TTC549 (cell line): ENCODE data around the gene CNPPD1.

Experiments used
- FAIRE-seq: peaks from 2 replicates; lab custom pipeline; 2012; peaks lifted over from hg19 to GRCh38; lab: Jason Lieb, UNC

Gene CNPPD1

GRCh38 chr2:219176818-219177551 lies at the start of gene CNPPD1:
CNPPD1 (minus strand) TSS chr2:219176925; CDS start chr2:219176828, 97 bp downstream.
- FAIRE-seq, result no peak

- no peak for FAIRE-seq
These were observed 48.6 kb upstream of the CNPPD1 start for GRCh38 chr2:219225350-219225749.

GRCh38 chr2:219223831-219224610 lies 47.3 kb upstream of the CNPPD1 start:
- FAIRE-seq, result no peak

GRCh38 chr2:219221957-219222518 lies 45.3 kb upstream of the CNPPD1 start:
- FAIRE-seq, result no peak

GRCh38 chr2:219220652-219221402 lies 44.1 kb upstream of the CNPPD1 start:
- no peak for FAIRE-seq

- no peak for FAIRE-seq
These were observed 43.2 kb upstream of the CNPPD1 start for GRCh38 chr2:219219784-219220532.

GRCh38 chr2:219218732-219219701 lies 42.3 kb upstream of the CNPPD1 start, which contains the start of gene ABCB6:
ABCB6 (minus strand) TSS chr2:219218958; CDS start chr2:219218673, 285 bp downstream.
- no peak for FAIRE-seq

- FAIRE-seq, result no peak
These were observed 41.5 kb upstream of the CNPPD1 start for GRCh38 chr2:219218217-219218731.

- FAIRE-seq, result no peak
These were observed 39.8 kb upstream of the CNPPD1 start for GRCh38 chr2:219216535-219216915.

- no peak for FAIRE-seq
These were observed 39.3 kb upstream of the CNPPD1 start for GRCh38 chr2:219215871-219216534.

- no peak for FAIRE-seq
These were observed 38.1 kb upstream of the CNPPD1 start for GRCh38 chr2:219214786-219215185.

GRCh38 chr2:219214141-219214540 lies 37.4 kb upstream of the CNPPD1 start:
- FAIRE-seq, result no peak

GRCh38 chr2:219213486-219214071 lies 36.9 kb upstream of the CNPPD1 start:
- no peak for FAIRE-seq

- no peak for FAIRE-seq
These were observed 36.3 kb upstream of the CNPPD1 start for GRCh38 chr2:219213026-219213415.

- FAIRE-seq, result no peak
These were observed 34.2 kb upstream of the CNPPD1 start for GRCh38 chr2:219210886-219211362.

GRCh38 chr2:219210196-219210885 lies 33.6 kb upstream of the CNPPD1 start:
- FAIRE-seq, result no peak

- FAIRE-seq, result no peak
These were observed 32.8 kb upstream of the CNPPD1 start for GRCh38 chr2:219209236-219210195.
